T1000 (cell line): Measurements from ENCODE around the gene TCOF1.

Experiments used
- DNase-seq: peaks from one replicate; lab custom pipeline; 2025; ENCODE audit warnings: mixed read lengths; lab: John Stamatoyannopoulos, UW

The TCOF1 gene

GRCh38 chr5:150357326-150358260 is at the start of gene TCOF1:
TCOF1 (plus strand) TSS chr5:150357697; CDS start chr5:150357747, 50 bp downstream.
- peak; percentile 90 for DNase-seq

GRCh38 chr5:150309101-150309885 is 48.2 kb upstream of the TCOF1 start:
- DNase-seq: no peak

GRCh38 chr5:150309886-150310239 is 47.6 kb upstream of the TCOF1 start:
- no peak for DNase-seq

- DNase-seq: no peak
These were observed 47.3 kb upstream of the TCOF1 start for GRCh38 chr5:150310246-150310645.

- no peak for DNase-seq
These were observed 46.3 kb upstream of the TCOF1 start for GRCh38 chr5:150311015-150311692.

GRCh38 chr5:150312518-150312917 is 45.0 kb upstream of the TCOF1 start:
- no peak for DNase-seq

GRCh38 chr5:150313501-150313900 is 44.0 kb upstream of the TCOF1 start:
- no peak for DNase-seq

GRCh38 chr5:150313921-150314716 is 43.4 kb upstream of the TCOF1 start:
- no peak for DNase-seq

- no peak for DNase-seq
These were observed 42.3 kb upstream of the TCOF1 start for GRCh38 chr5:150315245-150315644.

- no peak for DNase-seq
These were observed 41.2 kb upstream of the TCOF1 start for GRCh38 chr5:150316320-150316719.

GRCh38 chr5:150317048-150318003 is 40.2 kb upstream of the TCOF1 start:
- peak; percentile 80 for DNase-seq

GRCh38 chr5:150318613-150319483 is 38.6 kb upstream of the TCOF1 start:
- DNase-seq: no peak

- DNase-seq: no peak
These were observed 38.1 kb upstream of the TCOF1 start for GRCh38 chr5:150319484-150319790.

GRCh38 chr5:150320044-150320613 is 37.4 kb upstream of the TCOF1 start:
- peak; percentile 71 for DNase-seq

GRCh38 chr5:150321211-150321610 is 36.3 kb upstream of the TCOF1 start:
- DNase-seq: no peak

GRCh38 chr5:150321784-150322183 is 35.7 kb upstream of the TCOF1 start:
- no peak for DNase-seq

GRCh38 chr5:150322202-150322601 is 35.3 kb upstream of the TCOF1 start:
- no peak for DNase-seq

- no peak for DNase-seq
These were observed 34.4 kb upstream of the TCOF1 start for GRCh38 chr5:150323092-150323491.

- DNase-seq: no peak
These were observed 33.7 kb upstream of the TCOF1 start for GRCh38 chr5:150323819-150324218.
